ENCODE results near the gene NKAIN1. TPM values are rescaled to one million over a fixed set of nuclear protein-coding genes. Genes with fewer than 3 reads are reported as not detected.

The NKAIN1 gene
- total RNA-seq, 5 donors from 2014 or later (not counting 1 experiment from before 2014, with no cell fraction given): 0.13 TPM; not detected in 4

DNA sequence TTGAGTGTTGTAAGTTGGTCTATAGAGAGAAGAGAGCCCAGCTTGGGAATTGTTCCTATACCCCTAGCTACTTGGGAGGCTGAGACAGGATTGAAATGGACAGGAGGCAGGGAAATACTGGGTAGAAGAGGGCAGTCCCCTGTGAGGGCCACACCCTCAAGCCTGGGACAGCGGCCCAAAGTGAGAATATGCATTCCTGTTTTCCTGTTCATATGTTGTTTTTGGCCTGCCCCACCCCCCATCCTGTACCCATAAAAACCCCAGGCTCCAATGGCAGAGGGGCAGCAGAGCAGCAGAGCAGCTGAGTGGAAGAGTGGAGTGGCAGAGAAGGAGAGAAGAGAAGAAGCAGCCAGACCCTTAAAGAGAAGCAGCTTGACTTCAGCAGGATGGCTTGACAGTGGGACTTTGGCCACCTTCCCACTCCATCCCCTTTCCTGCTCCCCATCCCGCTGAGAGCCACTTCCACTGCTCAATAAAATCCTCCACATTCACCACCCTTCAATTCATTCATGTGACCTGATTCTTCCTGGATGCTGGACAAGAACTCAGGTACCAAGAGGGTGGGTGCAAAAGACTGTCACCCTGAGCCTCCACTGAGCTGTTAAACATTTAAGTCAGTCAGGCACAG lies 103.6 kb downstream of the NKAIN1 start:
- H3K27me3 ChIP-seq (replicated peaks in 1 of 2; ENCODE audit: control insufficient read depth in 2 of 2, extremely low read depth in 1 of 2, insufficient read depth in 2 of 2, low read length in 1 of 2): no peaks in the 10 kb centered on the region
- Mint-ChIP-seq H3K4me3 (no peak overlapping the region), H3K4me1 (no peaks in the 10 kb centered on the region), H3K9me3 (no peaks in the 10 kb centered on the region), H3K36me3 (no peaks in the 10 kb centered on the region), H3K27me3 (no peaks in the 10 kb centered on the region), H3K27ac (no peak overlapping the region)
- no peaks in the 10 kb centered on the region for H3K36me3 ChIP-seq (ENCODE audit: control insufficient read depth in 2 of 2, extremely low read depth in 1 of 2, insufficient read depth in 1 of 2, low read length in 1 of 2)
- no peak overlapping the region for H3K4me3 ChIP-seq (ENCODE audit: control insufficient read depth in 1 of 2, extremely low read depth in 1 of 2, low read length in 1 of 2)
- WGBS (ENCODE audit: insufficient coverage): 67% methylated on average over 1 of the region's 2 CpGs
- ATAC-seq (replicated peaks in 1 of 4) (no peak), DNase-seq (no peak)
- CTCF ChIA-PET: no interaction called here
- H3K9me3 ChIP-seq: no peaks in the 10 kb centered on the region
- POLR2A ChIA-PET: no interaction called here
- H3K27ac ChIP-seq (ENCODE audit: low read length): no peak overlapping the region
- H3K4me1 ChIP-seq (ENCODE audit: control insufficient read depth in 1 of 2, extremely low read depth in 1 of 2, insufficient read depth in 2 of 2, low read length in 2 of 2): no peaks in the 10 kb centered on the region

DNA sequence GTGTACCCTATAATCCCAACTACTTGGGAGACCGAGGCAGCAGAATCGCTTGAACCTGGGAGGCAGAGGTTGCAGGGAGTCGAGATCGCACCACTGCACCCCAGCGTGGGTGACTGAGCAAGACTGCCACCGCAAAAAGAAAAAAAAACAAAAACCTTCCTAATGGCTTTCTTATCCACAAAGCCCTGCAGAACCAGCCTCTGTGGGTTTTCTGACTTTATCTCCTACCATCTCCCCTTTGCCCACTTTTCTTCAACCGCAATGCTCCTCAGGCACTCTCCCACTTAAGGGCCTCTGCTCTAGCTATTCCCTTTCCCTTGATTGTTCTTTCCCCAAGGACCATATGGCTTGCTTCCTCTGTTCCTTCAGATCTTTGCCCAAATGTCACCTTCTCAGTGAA lies 106.3 kb downstream of the NKAIN1 start:
- ATAC-seq (replicated peaks in 1 of 4) (no peak), DNase-seq (no peak)
- Histone ChIP-seq H3K27ac (ENCODE audit: low read length) (no peak overlapping the region), H3K4me1 (ENCODE audit: control insufficient read depth in 1 of 2, extremely low read depth in 1 of 2, insufficient read depth in 2 of 2, low read length in 2 of 2) (no peaks in the 10 kb centered on the region), H3K36me3 (ENCODE audit: control insufficient read depth in 2 of 2, extremely low read depth in 1 of 2, insufficient read depth in 1 of 2, low read length in 1 of 2) (no peaks in the 10 kb centered on the region), H3K9me3 (no peaks in the 10 kb centered on the region), H3K27me3 (replicated peaks in 1 of 2; ENCODE audit: control insufficient read depth in 2 of 2, extremely low read depth in 1 of 2, insufficient read depth in 2 of 2, low read length in 1 of 2) (no peaks in the 10 kb centered on the region), H3K4me3 (ENCODE audit: control insufficient read depth in 1 of 2, extremely low read depth in 1 of 2, low read length in 1 of 2) (no peak overlapping the region)
- CTCF ChIA-PET: no interaction called here
- no peak overlapping the region for H3K4me3 Mint-ChIP-seq
- H3K9me3 Mint-ChIP-seq: no peaks in the 10 kb centered on the region
- no peaks in the 10 kb centered on the region for H3K4me1 Mint-ChIP-seq
- H3K27ac Mint-ChIP-seq: no peak overlapping the region
- WGBS (ENCODE audit: insufficient coverage): 63% methylated on average over 5 of the region's 7 CpGs
- no peaks in the 10 kb centered on the region for H3K36me3 Mint-ChIP-seq
- POLR2A ChIA-PET: no interaction called here
- H3K27me3 Mint-ChIP-seq: peaks cover 0 to 2% of the 10 kb centered on the region in 2 donors

Other genes starting within 250 kb of the NKAIN1 start
- 100 to 1,000 TPM; 146 to 229 (median 154) TPM for gene PUM1, start 174.2 kb downstream of the NKAIN1 start, total RNA-seq
- 10 to 100 TPM; 50.9 to 62.8 (median 53.9) TPM for gene SNRNP40, start 56.9 kb upstream of the NKAIN1 start, total RNA-seq
- 10 to 100 TPM; 13.5 to 21.5 (median 19.8) TPM for gene ZCCHC17, start 57.1 kb upstream of the NKAIN1 start, total RNA-seq
- gene FABP3, start 133.2 kb upstream of the NKAIN1 start, total RNA-seq: under 1 TPM in 1 of 5 donors, not detected in 4; 0.53 TPM
- under 1 TPM in 3 of 5 donors, not detected in 2; 0.26 to 0.82 (median 0.36) TPM for gene SERINC2, start 173.3 kb upstream of the NKAIN1 start, total RNA-seq